Islet of Langerhans (tissue), 1 donor: ENCODE results near the gene SMARCD2.
"Not testable (repeated sequence)": the region's sequence is repeated elsewhere in the genome, so short reads cannot be mapped to it uniquely, and the experiment has no call there.

Experiments
- FAIRE-seq: peaks from one replicate; lab custom pipeline; 2011; peaks lifted over from hg19 to GRCh38; lab: Jason Lieb, UNC

SMARCD2 gene

GRCh38 chr17:63800783-63801182 lies 41.7 kb downstream of the SMARCD2 start:
- no peak for FAIRE-seq

- FAIRE-seq: no peak
These were observed 43.8 kb downstream of the SMARCD2 start for GRCh38 chr17:63798572-63799106.

GRCh38 chr17:63796375-63796774 lies 46.1 kb downstream of the SMARCD2 start:
- FAIRE-seq: not testable (repeated sequence)

GRCh38 chr17:63792055-63792729 lies 50.3 kb downstream of the SMARCD2 start:
- no peak for FAIRE-seq

- no peak for FAIRE-seq
These were observed 52.4 kb downstream of the SMARCD2 start for GRCh38 chr17:63790057-63790456.

GRCh38 chr17:63786971-63787711 lies 55.3 kb downstream of the SMARCD2 start:
- no peak for FAIRE-seq

- FAIRE-seq: no peak
These were observed 56.4 kb downstream of the SMARCD2 start for GRCh38 chr17:63786117-63786516.

GRCh38 chr17:63785556-63785955 lies 56.9 kb downstream of the SMARCD2 start:
- no peak for FAIRE-seq

GRCh38 chr17:63783522-63783921 lies 59.0 kb downstream of the SMARCD2 start:
- FAIRE-seq: no peak
